GM12872 (cell line): ENCODE results near the gene ESPNL.

ENCODE experiments used
- TF ChIP-seq, protein P1 (sequence below): IDR thresholded peaks from 3 replicates; pipeline ENCODE4 v1.5.1; 2011; ENCODE audit warnings: low read depth, mild to moderate bottlenecking, low read length, moderate library complexity; ENCODE audit not compliant: insufficient read depth

ESPNL gene

DNA sequence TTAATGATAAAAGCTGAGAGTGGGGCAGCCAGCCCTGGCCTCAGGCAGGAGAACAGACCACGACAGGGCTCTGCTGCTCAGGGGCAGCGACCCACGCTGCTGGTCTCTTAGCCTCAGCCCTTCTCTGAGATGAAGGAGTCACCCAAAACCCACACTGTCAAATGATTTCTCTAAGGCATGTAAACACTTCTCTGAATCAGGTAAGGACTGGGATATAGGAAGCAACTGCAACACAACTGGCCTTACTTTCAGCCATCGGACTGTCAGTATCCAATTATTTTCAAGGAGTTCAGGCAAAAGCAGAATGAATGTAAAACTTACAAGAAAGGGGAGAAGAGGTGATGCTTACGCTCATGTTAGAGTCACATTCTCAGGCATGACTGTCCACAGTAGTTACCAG lies 80.4 kb downstream of the ESPNL start:
- TF ChIP-seq, protein P1, sequence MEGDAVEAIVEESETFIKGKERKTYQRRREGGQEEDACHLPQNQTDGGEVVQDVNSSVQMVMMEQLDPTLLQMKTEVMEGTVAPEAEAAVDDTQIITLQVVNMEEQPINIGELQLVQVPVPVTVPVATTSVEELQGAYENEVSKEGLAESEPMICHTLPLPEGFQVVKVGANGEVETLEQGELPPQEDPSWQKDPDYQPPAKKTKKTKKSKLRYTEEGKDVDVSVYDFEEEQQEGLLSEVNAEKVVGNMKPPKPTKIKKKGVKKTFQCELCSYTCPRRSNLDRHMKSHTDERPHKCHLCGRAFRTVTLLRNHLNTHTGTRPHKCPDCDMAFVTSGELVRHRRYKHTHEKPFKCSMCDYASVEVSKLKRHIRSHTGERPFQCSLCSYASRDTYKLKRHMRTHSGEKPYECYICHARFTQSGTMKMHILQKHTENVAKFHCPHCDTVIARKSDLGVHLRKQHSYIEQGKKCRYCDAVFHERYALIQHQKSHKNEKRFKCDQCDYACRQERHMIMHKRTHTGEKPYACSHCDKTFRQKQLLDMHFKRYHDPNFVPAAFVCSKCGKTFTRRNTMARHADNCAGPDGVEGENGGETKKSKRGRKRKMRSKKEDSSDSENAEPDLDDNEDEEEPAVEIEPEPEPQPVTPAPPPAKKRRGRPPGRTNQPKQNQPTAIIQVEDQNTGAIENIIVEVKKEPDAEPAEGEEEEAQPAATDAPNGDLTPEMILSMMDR: no peak

DNA sequence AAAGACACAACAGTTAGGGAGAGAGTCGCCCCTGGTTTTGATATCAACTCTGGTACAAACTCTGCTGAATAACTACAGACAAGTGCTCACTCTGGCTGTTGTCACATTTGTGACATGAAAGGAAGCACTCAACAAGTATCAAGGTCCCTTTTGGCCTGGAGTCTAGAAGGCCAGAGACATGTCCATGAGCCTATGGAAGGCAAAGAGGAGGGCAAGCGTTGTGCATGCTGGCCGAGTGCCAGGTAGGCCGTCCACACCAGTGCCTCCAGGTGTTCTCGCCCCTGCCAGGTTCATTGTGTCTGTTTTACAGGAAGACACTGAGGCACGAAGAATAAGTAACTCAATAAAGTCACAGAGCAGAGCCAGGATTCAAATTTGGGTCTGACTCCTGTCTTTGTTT lies 82.2 kb downstream of the ESPNL start:
- TF ChIP-seq, protein P1: no peak
